AG04449 (cell line): Measurements from ENCODE around the gene ARHGEF40.
A peak's percentile ranks its signal among the peaks of the same experiment; 100 is the strongest.

Experiments used
- CTCF ChIA-PET: fragments of 350-600 bp; formaldehyde crosslinking; extraction: SDS; loops from one replicate; lab custom pipeline; 2021; ENCODE audit warnings: antibody characterized with exemption; lab: Yijun Ruan, JAX
- POLR2A ChIA-PET: fragments of 400-600, 350-600 bp; formaldehyde crosslinking; extraction: SDS; loops from one replicate; lab custom pipeline; 2020; ENCODE audit warnings: antibody characterized with exemption, inconsistent platforms; lab: Yijun Ruan, JAX
- DNase-seq: peaks from one replicate; pipeline ENCODE4 v3.0.0-alpha.2; 2010; ENCODE audit warnings: low read depth, low spot score
- H3K4me3 ChIP-seq: 2 replicates; pipeline ENCODE4 v1.5.1; 2011; ENCODE audit warnings: low read depth, mild to moderate bottlenecking, control low read depth, low read length
- CTCF ChIP-seq: IDR thresholded peaks from one replicate; pipeline ENCODE4 v1.5.1; 2011; ENCODE audit warnings: mild to moderate bottlenecking, moderate library complexity, low read length, control low read depth, inconsistent platforms; ENCODE audit not compliant: insufficient read depth; ENCODE audit errors: missing control alignments

Gene ARHGEF40

DNA sequence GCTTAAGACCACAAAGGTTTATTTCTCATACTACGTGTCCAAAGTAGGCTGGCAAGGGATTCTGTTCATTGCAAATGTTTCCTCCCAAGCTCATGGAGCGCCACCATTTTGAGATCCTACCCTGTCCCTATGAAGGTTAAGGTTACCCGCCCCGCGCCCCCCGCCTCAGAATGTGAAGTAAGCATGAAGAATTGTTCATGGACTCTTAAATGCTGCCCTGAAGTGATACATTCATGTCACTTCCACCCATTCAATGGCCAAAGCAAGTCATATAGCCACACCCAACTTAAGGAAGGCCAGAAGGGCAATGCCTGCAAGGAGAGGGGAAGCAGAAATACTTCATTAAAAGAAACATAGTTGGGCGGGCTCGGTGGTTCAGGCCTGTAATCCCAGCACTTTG is 35.0 kb downstream of the ARHGEF40 start:
- DNase-seq = no peak
- TF ChIP-seq CTCF = no peak
- H3K4me3 ChIP-seq = no peak overlapping the region
- ChIA-PET CTCF (interaction anchor here (0.6 to 14.2 kb wide), 43 partner anchors 10 to 424 kb away, joined by 3 to 684 read pairs (median 7); partner anchors contain the start of genes ARHGEF40, METTL17, NDRG2 and RNASE7), POLR2A (interaction anchor here (1.0 to 2.5 kb wide), 5 partner anchors 13 to 134 kb away, joined by 3 to 16 read pairs (median 5); no protein-coding TSS in a partner anchor)

GRCh38 chr14:21106176-21106497 is 36.0 kb downstream of the ARHGEF40 start:
- no peak for TF ChIP-seq CTCF
- H3K4me3 ChIP-seq = no peak overlapping the region
- CTCF ChIA-PET = interaction anchor here (1.0 to 14.2 kb wide), 23 partner anchors 9 to 493 kb away, joined by 3 to 684 read pairs (median 35); partner anchors contain the start of genes ARHGEF40, METTL17, RNASE7 and SLC39A2
- POLR2A ChIA-PET = no interaction called here
- no peak for DNase-seq

DNA sequence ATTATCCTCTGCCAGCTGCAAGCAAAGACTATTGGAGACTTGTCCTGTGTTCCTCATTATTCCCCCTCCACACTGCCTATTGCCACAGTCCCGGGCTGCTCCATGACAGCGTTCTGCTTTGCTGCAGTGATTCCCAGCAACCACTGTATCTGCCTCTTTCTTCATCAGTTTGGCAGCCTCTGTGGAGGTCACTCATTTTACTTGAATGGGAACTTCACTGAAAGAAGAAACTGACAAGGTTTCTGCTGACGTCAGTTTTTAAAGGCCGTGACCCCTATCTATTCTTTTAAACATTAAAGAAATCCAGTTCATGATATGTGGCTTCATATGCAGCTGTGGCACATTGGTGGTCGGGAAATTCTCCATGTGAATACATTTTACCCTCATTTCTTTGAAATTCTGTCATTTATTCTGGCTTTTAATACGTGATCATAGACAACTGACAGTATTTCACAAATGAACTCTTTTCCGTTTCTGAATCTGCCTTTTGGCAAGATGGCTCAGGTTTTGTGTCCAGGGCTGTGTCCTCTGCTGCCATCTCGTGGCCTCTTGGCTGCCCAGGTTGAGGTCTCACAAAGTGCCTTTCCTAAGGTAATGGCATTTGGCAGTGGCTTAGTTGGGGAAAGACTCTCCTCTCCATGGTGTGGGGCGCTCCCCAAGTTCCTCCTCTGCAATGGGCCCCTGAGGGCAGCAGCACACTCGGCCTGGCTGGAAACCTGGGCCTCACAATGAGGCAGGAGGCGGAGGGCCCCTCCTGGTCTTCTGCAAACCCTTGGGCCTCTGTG is 36.6 kb downstream of the ARHGEF40 start:
- peak; percentile 85 for TF ChIP-seq CTCF
- H3K4me3 ChIP-seq = no peak overlapping the region
- DNase-seq = no peak
- ChIA-PET CTCF (interaction anchor here (0.9 to 14.2 kb wide), 26 partner anchors 8 to 493 kb away, joined by 3 to 684 read pairs (median 14); partner anchors contain the start of genes ARHGEF40, METTL17, RNASE7 and SLC39A2), POLR2A (no interaction called here)

GRCh38 chr14:21107283-21107800 is 37.2 kb downstream of the ARHGEF40 start:
- ChIA-PET POLR2A (no interaction called here), CTCF (interaction anchor here (0.9 to 14.2 kb wide), 21 partner anchors 7 to 494 kb away, joined by 3 to 684 read pairs (median 11); partner anchors contain the start of genes ARHGEF40, RNASE7, SLC39A2 and ZNF219)
- TF ChIP-seq CTCF = no peak
- no peak for DNase-seq
- no peak overlapping the region for H3K4me3 ChIP-seq

DNA sequence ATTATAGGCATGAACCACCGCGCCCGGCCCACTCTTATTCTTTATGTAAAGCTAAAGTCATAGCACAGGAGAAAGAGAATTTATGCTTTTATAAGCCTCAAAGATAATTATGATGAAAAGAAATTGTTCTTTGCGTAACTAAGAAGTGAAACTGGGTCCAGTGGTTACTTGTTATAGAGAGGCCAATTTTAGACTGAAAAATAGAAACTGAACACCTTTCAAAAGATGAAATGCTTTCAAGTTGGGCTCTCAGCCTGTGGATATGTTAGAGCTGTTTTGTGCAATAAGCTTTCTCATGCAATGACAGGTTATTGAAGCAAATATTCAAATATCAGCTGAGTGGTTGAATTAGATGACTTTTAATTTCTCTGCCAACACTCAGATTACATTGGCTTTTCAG is 38.7 kb downstream of the ARHGEF40 start:
- CTCF ChIA-PET = interaction anchor here (0.9 to 14.2 kb wide), 11 partner anchors 11 to 251 kb away, joined by 3 to 684 read pairs (median 7); partner anchors contain the start of genes ARHGEF40 and ZNF219
- POLR2A ChIA-PET = no interaction called here
- no peak overlapping the region for H3K4me3 ChIP-seq
- TF ChIP-seq CTCF = no peak
- DNase-seq = no peak

GRCh38 chr14:21109377-21110138 is 39.5 kb downstream of the ARHGEF40 start:
- ChIA-PET POLR2A (no interaction called here), CTCF (interaction anchor here (0.6 to 14.2 kb wide), 9 partner anchors 15 to 1246 kb away, joined by 3 to 684 read pairs (median 6); partner anchors contain the start of gene ZNF219)
- no peak overlapping the region for H3K4me3 ChIP-seq
- DNase-seq = no peak
- no peak for TF ChIP-seq CTCF
